ENCODE results near the gene MYH1. TPM values are rescaled to one million over a fixed set of nuclear protein-coding genes. Genes with fewer than 3 reads are reported as not detected.
"Not testable (repeated sequence)": the region's sequence is repeated elsewhere in the genome, so short reads cannot be mapped to it uniquely, and the experiment has no call there.

Gene MYH1
- total and polyA plus RNA-seq, 2 experiments from 2014 or later, result 0.10 to 0.11 TPM

- Histone ChIP-seq H3K36me3 (ENCODE audit: low read depth) (no peaks in the 10 kb centered on the region), H3K9me2 (ENCODE audit: insufficient read depth) (no peaks in the 10 kb centered on the region), H3K4me1 (ENCODE audit: insufficient read depth) (peaks cover 22% of the 10 kb centered on the region), H3F3A (ENCODE audit: insufficient read depth) (peaks cover 4% of the 10 kb centered on the region; the same call in 1 of the 2 replicates), H3K4me3 (no peak overlapping the region), H3K79me2 (ENCODE audit: insufficient read depth) (no peaks in the 10 kb centered on the region), H4K20me1 (ENCODE audit: insufficient read depth) (no peaks in the 10 kb centered on the region), H3K27me3 (replicated peaks; ENCODE audit: insufficient read depth) (no peaks in the 10 kb centered on the region), H3K9ac (no peak overlapping the region), H3K27ac (peak overlapping the region; percentile 23; the same call in 1 of the 2 replicates), H2AFZ (peak overlapping the region; percentile 43; the same call in 1 of the 2 replicates), H3K4me2 (ENCODE audit: unreplicated experiment) (peak overlapping the region; percentile 38), H3K9me3 (ENCODE audit: low read depth) (no peaks in the 10 kb centered on the region)
- in situ Hi-C loops (cut with MboI), result no loop called here
- TF ChIP-seq EZH2 (IDR thresholded peaks at IDR 0.05; ENCODE audit: insufficient read depth, poor library complexity, severe bottlenecking) (no peak), EZH2phosphoT487 (IDR thresholded peaks at IDR 0.05; ENCODE audit: insufficient read depth, low read depth) (no peak)
- 3 to 4% methylated on average over 5 of the region's 5 CpGs for WGBS, 2 experiments (ENCODE audit: low coverage in 1 of 2, low lambda C conversion rate in 2 of 2, missing lambda C conversion rate in 2 of 2)
- DNase-seq, result peak; percentile 46
Observed at GRCh38 chr17:10556301-10557005, 38.1 kb upstream of the MYH1 start.

DNA sequence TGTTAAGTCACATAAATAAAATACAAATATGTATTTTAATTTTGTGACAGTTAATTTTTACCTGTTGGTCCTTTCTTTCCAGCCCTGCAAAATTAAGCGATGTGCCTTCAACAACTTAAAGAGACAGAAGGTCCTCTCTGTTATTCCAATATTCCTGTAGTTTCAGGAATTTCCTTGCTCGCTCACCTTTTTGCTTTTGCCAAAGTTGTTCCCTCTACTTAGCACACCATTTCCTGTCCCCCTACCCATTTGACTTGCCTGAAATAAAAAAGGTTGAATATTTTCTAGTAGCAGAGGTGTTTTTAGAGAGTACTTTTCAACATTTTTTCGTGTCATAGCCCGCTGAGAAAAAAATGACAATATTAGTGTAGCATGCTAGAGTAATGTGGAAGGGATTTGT is 31.7 kb upstream of the MYH1 start:
- Histone ChIP-seq H3K4me1 (ENCODE audit: insufficient read depth) (no peaks in the 10 kb centered on the region), H3K4me3 (no peak overlapping the region), H3F3A (ENCODE audit: insufficient read depth) (no peaks in the 10 kb centered on the region), H3K9me2 (ENCODE audit: insufficient read depth) (no peaks in the 10 kb centered on the region), H3K9me3 (ENCODE audit: low read depth) (no peaks in the 10 kb centered on the region), H3K4me2 (ENCODE audit: unreplicated experiment) (no peak overlapping the region), H3K36me3 (ENCODE audit: low read depth) (no peaks in the 10 kb centered on the region), H3K79me2 (ENCODE audit: insufficient read depth) (no peaks in the 10 kb centered on the region), H2AFZ (no peak overlapping the region), H3K27me3 (replicated peaks; ENCODE audit: insufficient read depth) (no peaks in the 10 kb centered on the region), H3K9ac (no peak overlapping the region), H4K20me1 (ENCODE audit: insufficient read depth) (no peaks in the 10 kb centered on the region), H3K27ac (no peak overlapping the region)
- 43 to 49% methylated on average over 4 of the region's 4 CpGs for WGBS, 2 experiments (ENCODE audit: low coverage in 1 of 2, low lambda C conversion rate in 2 of 2, missing lambda C conversion rate in 2 of 2)
- TF ChIP-seq EZH2 (IDR thresholded peaks at IDR 0.05; ENCODE audit: insufficient read depth, poor library complexity, severe bottlenecking) (no peak), EZH2phosphoT487 (IDR thresholded peaks at IDR 0.05; ENCODE audit: insufficient read depth, low read depth) (no peak)
- in situ Hi-C loops (cut with MboI), result no loop called here
- DNase-seq, result no peak

DNA sequence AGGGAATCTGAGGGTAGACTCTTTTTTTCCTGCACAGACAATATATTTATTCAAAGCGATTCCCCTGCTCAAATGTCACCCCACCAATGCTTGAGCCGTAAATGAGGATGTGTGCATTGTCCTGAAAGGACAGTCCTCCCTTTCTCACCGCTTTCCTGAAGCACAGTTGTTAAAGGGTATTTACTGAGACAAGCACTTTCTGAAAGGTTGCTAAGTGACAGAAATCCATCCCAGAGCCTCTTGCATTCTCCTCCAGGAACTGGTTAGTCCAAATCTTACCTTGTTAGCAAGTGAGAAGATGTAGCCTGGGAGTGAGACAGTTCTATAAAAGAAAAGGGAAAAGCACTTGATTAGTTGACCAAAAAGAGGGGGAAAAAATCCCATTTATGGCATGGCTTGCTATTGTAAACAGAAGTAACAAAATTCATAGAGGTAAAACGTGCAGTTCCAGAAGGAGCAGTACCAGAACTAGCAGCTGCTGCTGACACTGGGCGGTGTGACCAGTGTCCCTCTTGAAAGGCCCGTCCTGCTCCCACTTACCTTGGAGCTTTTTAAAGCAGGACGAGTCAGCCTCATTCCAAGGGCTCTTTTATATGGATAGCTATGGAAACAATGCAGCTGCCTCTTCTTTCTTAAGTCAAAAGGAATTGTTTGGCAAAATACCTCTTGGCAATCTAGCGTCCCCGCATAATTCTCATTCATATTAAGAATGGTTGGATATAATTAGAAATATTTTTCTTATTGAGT is 30.9 kb upstream of the MYH1 start, which contains the start of gene MYH2:
TSS of gene MYH2 (minus strand) at position 563 of the 747 bp plus-strand sequence. CDS start 1,738 bp downstream, outside the sequence.
- Histone ChIP-seq H3K27ac (no peak within 1 kb of the TSS), H3K4me1 (ENCODE audit: insufficient read depth) (no peaks in the 10 kb centered on the region), H3K9me2 (ENCODE audit: insufficient read depth) (no peaks in the 10 kb centered on the region), H3K27me3 (replicated peaks; ENCODE audit: insufficient read depth) (no peaks in the 10 kb centered on the region), H3K4me3 (no peak within 1 kb of the TSS), H3F3A (ENCODE audit: insufficient read depth) (no peaks in the 10 kb centered on the region), H3K4me2 (ENCODE audit: unreplicated experiment) (no peak within 1 kb of the TSS), H3K79me2 (ENCODE audit: insufficient read depth) (no peaks in the 10 kb centered on the region), H4K20me1 (ENCODE audit: insufficient read depth) (no peaks in the 10 kb centered on the region), H3K9ac (no peak within 1 kb of the TSS), H2AFZ (no peak within 1 kb of the TSS), H3K9me3 (ENCODE audit: low read depth) (no peaks in the 10 kb centered on the region), H3K36me3 (ENCODE audit: low read depth) (no peaks in the 10 kb centered on the region)
- TF ChIP-seq EZH2phosphoT487 (IDR thresholded peaks at IDR 0.05; ENCODE audit: insufficient read depth, low read depth) (no peak), EZH2 (IDR thresholded peaks at IDR 0.05; ENCODE audit: insufficient read depth, poor library complexity, severe bottlenecking) (no peak)
- in situ Hi-C loops (cut with MboI), result loop anchor here (10.0 kb wide), 1 partner anchor 56 kb away; no protein-coding TSS in a partner anchor
- DNase-seq, result peak; percentile 6
- 39 to 40% methylated on average over 9 of the region's 9 CpGs for WGBS, 2 experiments (ENCODE audit: low coverage in 1 of 2, low lambda C conversion rate in 2 of 2, missing lambda C conversion rate in 2 of 2)

- in situ Hi-C loops (cut with MboI), result loop anchor here (10.0 kb wide), 1 partner anchor 57 kb away; no protein-coding TSS in a partner anchor
- no peaks in the 10 kb centered on the region for H4K20me1 ChIP-seq (ENCODE audit: insufficient read depth)
- no peaks in the 10 kb centered on the region for H3K36me3 ChIP-seq (ENCODE audit: low read depth)
- no peaks in the 10 kb centered on the region for H3K9me3 ChIP-seq (ENCODE audit: low read depth)
- no peaks in the 10 kb centered on the region for H3K79me2 ChIP-seq (ENCODE audit: insufficient read depth)
- no peak overlapping the region for H3K9ac ChIP-seq
- no peaks in the 10 kb centered on the region for H3F3A ChIP-seq (ENCODE audit: insufficient read depth)
- H3K9me2 ChIP-seq (ENCODE audit: insufficient read depth), result no peaks in the 10 kb centered on the region
- H3K4me3 ChIP-seq, result no peak overlapping the region
- no peak for TF ChIP-seq EZH2 (IDR thresholded peaks at IDR 0.05; ENCODE audit: insufficient read depth, poor library complexity, severe bottlenecking)
- TF ChIP-seq EZH2phosphoT487 (IDR thresholded peaks at IDR 0.05; ENCODE audit: insufficient read depth, low read depth), result no peak
- no peak overlapping the region for H3K4me2 ChIP-seq (ENCODE audit: unreplicated experiment)
- H3K4me1 ChIP-seq (ENCODE audit: insufficient read depth), result no peaks in the 10 kb centered on the region
- DNase-seq, result no peak
- H3K27me3 ChIP-seq (replicated peaks; ENCODE audit: insufficient read depth), result no peaks in the 10 kb centered on the region
- H2AFZ ChIP-seq, result no peak overlapping the region
- 46 to 55% methylated on average over 6 of the region's 6 CpGs for WGBS, 2 experiments (ENCODE audit: low coverage in 1 of 2, low lambda C conversion rate in 2 of 2, missing lambda C conversion rate in 2 of 2)
- no peak overlapping the region for H3K27ac ChIP-seq
Observed at GRCh38 chr17:10547351-10547750, 29.0 kb upstream of the MYH1 start.

- H3K4me3 ChIP-seq; H3K4me2 ChIP-seq (ENCODE audit: unreplicated experiment); H4K20me1 ChIP-seq (ENCODE audit: insufficient read depth); H3F3A ChIP-seq (ENCODE audit: insufficient read depth); H2AFZ ChIP-seq; H3K27ac ChIP-seq; H3K36me3 ChIP-seq (ENCODE audit: low read depth); H3K79me2 ChIP-seq (ENCODE audit: insufficient read depth); H3K4me1 ChIP-seq (ENCODE audit: insufficient read depth); H3K9me2 ChIP-seq (ENCODE audit: insufficient read depth); H3K9me3 ChIP-seq (ENCODE audit: low read depth); H3K27me3 ChIP-seq (replicated peaks; ENCODE audit: insufficient read depth); H3K9ac ChIP-seq: not testable (repeated sequence)
- in situ Hi-C loops (cut with MboI), result loop anchor here (10.0 kb wide), 1 partner anchor 61 kb away; no protein-coding TSS in a partner anchor
- WGBS, 2 experiments (ENCODE audit: low coverage in 1 of 2, low lambda C conversion rate in 2 of 2, missing lambda C conversion rate in 2 of 2), result 21 to 24% methylated on average over 5 of the region's 5 CpGs
- DNase-seq, result peak; percentile 24
Observed at GRCh38 chr17:10543486-10543885, 25.1 kb upstream of the MYH1 start.

DNA sequence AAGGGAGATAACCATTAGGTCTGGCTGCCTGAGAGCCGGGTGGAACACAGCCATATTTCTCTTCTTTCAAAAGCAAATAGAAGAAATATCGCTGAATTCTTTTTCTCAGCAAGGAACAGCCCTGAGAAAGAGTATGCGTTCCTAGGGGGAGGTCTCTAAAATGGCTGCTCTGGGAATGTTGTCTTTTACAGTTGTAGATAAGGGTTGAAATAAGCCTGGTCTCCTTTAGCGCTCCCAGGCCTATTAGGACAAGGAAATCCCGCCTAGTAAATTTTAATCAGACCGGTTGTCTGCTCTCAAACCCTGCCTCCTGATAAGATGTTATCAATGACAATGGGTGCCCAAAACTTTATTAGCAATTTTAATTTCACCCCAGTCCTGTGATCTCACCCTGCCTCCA is 22.8 kb upstream of the MYH1 start:
- not testable (repeated sequence) for H3K9me3 ChIP-seq (ENCODE audit: low read depth); H3K27ac ChIP-seq; H3K9me2 ChIP-seq (ENCODE audit: insufficient read depth); H3K79me2 ChIP-seq (ENCODE audit: insufficient read depth); H3K27me3 ChIP-seq (replicated peaks; ENCODE audit: insufficient read depth); H3K9ac ChIP-seq; H3K4me1 ChIP-seq (ENCODE audit: insufficient read depth); H2AFZ ChIP-seq; H3K4me3 ChIP-seq; DNase-seq; H3K36me3 ChIP-seq (ENCODE audit: low read depth); H3F3A ChIP-seq (ENCODE audit: insufficient read depth); H3K4me2 ChIP-seq (ENCODE audit: unreplicated experiment); H4K20me1 ChIP-seq (ENCODE audit: insufficient read depth)
- in situ Hi-C loops (cut with MboI), result loop anchor here (10.0 kb wide), 1 partner anchor 64 kb away; no protein-coding TSS in a partner anchor
- WGBS, 2 experiments (ENCODE audit: low coverage in 1 of 2, low lambda C conversion rate in 2 of 2, missing lambda C conversion rate in 2 of 2), result 64 to 68% methylated on average over 6 of the region's 6 CpGs

All from GM23248 (cell line).